OCI-LY7 (cell line): ENCODE results near the gene RNF223.

Source experiments
- EZH2phosphoT487 ChIP-seq: fragments of 200-600 bp; sonication (generic); IDR thresholded peaks from 2 replicates; pipeline ENCODE4 v1.6.1; 2018; ENCODE audit warnings: low read depth, borderline replicate concordance, mild to moderate bottlenecking, mixed run types, antibody characterized with exemption, low read length, moderate library complexity, mixed read lengths
- TF ChIP-seq, protein P1 (sequence below): fragments of 200-600 bp; sonication (generic); conservative IDR thresholded peaks from 2 replicates; pipeline ENCODE4 v1.5.1; 2014; ENCODE audit warnings: mild to moderate bottlenecking, antibody characterized with exemption, low read length, moderate library complexity, mixed read lengths

DNA sequence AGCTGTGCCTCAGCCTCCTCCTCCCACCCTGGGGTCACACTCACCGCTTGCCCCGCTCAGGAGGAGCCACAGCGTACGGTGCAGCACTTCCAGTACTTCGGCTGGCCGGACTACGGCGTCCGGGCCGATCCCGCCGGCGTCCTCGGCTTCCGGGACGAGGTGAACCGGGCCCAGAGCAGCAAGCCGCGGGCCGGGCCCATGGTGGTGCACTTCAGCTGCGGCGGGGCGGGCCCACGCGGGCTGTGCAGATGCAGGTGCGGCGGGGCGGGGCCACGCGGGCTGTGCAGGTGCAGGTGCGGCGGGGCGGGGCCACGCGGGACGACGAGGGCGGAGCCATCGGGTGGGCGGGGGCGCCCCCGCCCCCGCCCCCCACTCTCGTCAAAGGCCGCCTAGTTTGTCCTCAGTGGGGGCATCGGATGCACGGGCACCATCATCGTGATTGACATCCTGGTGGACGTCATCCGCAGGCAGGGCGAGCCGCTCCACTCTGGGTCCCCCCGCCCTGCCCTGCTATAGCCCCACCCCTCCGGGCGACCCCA is 5.5 kb downstream of the RNF223 start:
- TF ChIP-seq, protein P1, sequence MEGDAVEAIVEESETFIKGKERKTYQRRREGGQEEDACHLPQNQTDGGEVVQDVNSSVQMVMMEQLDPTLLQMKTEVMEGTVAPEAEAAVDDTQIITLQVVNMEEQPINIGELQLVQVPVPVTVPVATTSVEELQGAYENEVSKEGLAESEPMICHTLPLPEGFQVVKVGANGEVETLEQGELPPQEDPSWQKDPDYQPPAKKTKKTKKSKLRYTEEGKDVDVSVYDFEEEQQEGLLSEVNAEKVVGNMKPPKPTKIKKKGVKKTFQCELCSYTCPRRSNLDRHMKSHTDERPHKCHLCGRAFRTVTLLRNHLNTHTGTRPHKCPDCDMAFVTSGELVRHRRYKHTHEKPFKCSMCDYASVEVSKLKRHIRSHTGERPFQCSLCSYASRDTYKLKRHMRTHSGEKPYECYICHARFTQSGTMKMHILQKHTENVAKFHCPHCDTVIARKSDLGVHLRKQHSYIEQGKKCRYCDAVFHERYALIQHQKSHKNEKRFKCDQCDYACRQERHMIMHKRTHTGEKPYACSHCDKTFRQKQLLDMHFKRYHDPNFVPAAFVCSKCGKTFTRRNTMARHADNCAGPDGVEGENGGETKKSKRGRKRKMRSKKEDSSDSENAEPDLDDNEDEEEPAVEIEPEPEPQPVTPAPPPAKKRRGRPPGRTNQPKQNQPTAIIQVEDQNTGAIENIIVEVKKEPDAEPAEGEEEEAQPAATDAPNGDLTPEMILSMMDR = no peak
- no peak for TF ChIP-seq EZH2phosphoT487
